Fibroblast of villous mesenchyme (primary cell): Measurements from ENCODE around the gene C1GALT1. TPM values are rescaled to one million over a fixed set of nuclear protein-coding genes. Genes with fewer than 3 reads are reported as not detected.
"Not testable (repeated sequence)": the region's sequence is repeated elsewhere in the genome, so short reads cannot be mapped to it uniquely, and the experiment has no call there.

Source experiments
- DNase-seq: peaks from one replicate; pipeline ENCODE4 v3.0.0-alpha.2; 2010; ENCODE audit warnings: low read depth
- H3K4me3 ChIP-seq: 2 replicates; pipeline ENCODE4 v1.5.1; 2011; ENCODE audit warnings: low read depth, mild to moderate bottlenecking, low read length
- CTCF ChIP-seq: IDR thresholded peaks from 2 replicates; pipeline ENCODE4 v1.5.1; 2012; ENCODE audit warnings: low read depth, mild to moderate bottlenecking, low read length; ENCODE audit not compliant: insufficient read depth
- total RNA-seq: library from RNA; depleted of rRNA; stranded (reverse); fragments of >200 nt; gene quantifications from 2 replicates; pipeline ENCODE4 v1.2.3, GENCODE V29; 2012

The C1GALT1 gene
- total RNA-seq, 1 donor = 11.7 TPM

DNA sequence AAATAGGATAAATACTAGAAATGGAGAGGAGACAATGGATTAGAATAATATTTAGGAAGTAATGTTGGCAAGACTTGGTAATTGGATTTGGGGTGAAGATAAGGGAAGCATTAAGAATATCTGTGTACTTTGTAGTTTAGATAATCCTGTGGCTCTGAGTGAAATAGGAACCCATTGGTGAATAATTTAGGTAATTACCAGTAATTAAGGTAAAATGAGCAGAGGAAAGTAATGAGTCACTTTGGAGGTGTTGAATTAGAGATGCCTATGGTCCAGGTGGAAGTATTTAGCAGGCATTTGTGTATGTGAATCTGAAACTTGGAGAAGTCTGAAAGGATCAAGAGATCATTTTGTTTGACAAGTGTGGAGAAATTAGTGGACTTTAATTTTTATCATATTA is 5.7 kb downstream of the C1GALT1 start:
- H3K4me3 ChIP-seq = no peak overlapping the region
- DNase-seq = no peak
- no peak for TF ChIP-seq CTCF

DNA sequence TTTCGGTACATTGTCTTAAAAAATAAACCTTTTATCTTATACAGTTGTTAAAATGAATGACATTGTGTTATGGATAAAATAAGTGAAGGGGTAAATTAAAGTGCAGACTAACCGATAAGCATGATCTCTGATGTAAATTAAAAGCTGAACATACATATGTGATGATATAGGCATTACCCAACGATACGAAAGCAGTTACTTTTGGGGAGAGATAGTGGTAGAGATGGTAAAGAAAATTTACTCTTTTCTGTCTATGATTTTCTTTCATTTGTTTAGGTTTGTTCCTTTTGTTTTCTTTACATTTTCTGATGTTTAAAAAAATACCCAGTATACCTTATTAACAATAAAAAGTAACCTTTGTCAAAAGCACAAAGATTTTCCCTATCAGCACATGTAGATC is 6.4 kb downstream of the C1GALT1 start:
- no peak for TF ChIP-seq CTCF
- no peak overlapping the region for H3K4me3 ChIP-seq
- no peak for DNase-seq

DNA sequence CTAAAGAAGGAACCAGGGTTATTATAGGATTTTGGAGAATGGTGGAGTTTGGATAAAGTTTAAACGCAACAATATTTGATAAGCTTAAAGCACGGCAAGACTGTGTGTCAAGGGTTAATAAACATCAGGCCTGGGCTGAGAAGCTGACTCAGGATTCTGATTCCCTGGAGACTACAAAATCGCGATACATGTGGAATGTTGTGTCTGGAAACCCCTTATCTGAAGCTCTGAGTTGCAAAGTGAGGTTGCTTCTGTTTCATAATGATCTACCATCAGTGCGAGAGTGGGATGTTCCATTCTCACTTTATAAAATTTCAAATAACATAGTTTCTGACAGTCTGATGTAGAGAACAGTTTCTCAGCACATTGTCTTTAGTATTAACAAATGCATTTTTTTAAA is 7.8 kb downstream of the C1GALT1 start:
- TF ChIP-seq CTCF = no peak
- H3K4me3 ChIP-seq = no peak overlapping the region
- DNase-seq = peak; percentile 76

GRCh38 chr7:7191137-7191536 is 8.8 kb downstream of the C1GALT1 start:
- DNase-seq = no peak
- no peak overlapping the region for H3K4me3 ChIP-seq
- TF ChIP-seq CTCF = no peak

GRCh38 chr7:7192798-7193788 is 10.7 kb downstream of the C1GALT1 start:
- not testable (repeated sequence) for DNase-seq, H3K4me3 ChIP-seq

DNA sequence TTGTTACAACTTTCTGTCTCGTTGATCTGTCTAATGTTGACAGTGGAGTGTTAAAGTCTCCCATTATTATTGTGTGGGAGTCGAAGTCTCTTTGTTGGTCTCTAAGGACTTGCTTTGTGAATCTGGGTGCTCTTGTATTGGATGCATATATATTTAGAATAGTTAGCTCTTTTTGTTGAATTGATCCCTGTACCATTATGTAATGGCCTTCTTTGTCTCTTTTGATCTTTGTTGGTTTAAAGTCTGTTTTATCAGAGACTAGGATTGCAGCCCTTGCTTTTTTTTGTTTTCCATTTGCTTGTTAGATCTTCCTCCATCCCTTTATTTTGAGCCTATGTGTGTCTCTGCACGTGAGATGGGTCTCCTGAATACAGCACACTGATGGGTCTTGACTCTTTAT is 17.2 kb downstream of the C1GALT1 start:
- DNase-seq, H3K4me3 ChIP-seq: not testable (repeated sequence)

GRCh38 chr7:7200255-7200654 is 17.9 kb downstream of the C1GALT1 start:
- not testable (repeated sequence) for DNase-seq, H3K4me3 ChIP-seq

DNA sequence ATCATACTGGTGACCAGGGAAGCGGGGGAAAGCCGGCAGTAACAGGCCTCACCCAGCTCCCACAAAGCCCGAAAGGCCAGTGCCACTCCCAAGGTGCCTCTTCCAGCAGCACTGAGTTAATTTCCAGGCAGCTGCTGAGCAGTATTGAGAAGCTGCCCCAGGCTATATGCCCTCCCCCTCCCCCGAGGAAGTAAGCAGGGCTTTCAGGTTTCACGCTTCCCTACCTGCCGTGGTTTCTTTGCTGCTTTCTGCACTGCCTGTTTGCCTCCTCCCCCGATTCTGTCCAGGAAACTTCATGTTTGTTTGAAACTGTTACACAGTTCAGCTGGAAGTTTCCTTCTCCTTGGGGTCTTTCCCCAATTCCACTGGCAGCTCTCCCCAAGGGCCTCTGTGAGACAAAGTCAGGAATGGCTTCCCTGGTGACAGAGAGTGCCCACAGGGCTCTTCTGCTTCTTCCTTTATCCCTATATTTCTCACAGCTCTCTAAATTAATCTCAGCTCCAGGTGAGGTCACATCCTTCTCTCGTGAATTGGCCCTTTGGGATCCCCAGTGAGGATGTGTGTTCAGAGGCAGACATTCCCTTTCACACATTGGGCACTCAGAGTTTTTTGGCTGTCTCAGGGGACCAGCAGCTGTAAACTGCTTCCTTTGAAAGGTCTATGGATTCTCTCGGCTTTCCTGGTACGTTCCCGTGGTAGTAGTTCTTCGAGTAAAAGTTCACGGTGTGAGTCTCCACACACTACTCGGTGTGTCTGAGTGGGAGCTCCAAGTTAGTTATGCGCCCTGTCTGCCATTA is 19.4 kb downstream of the C1GALT1 start:
- TF ChIP-seq CTCF = no peak
- DNase-seq = no peak
- H3K4me3 ChIP-seq = no peak overlapping the region
